CD4-positive, alpha-beta T cell treated with Interleukin-6 for 4 hours (primary cell): Measurements from ENCODE around the gene DISC1.
"Not testable (repeated sequence)": the region's sequence is repeated elsewhere in the genome, so short reads cannot be mapped to it uniquely, and the experiment has no call there.

ENCODE experiments used
- DNase-seq: peaks from one replicate; pipeline ENCODE4 v3.0.0-alpha.2; 2020; ENCODE audit warnings: mixed read lengths

Gene DISC1

GRCh38 chr1:231899713-231900435, 273.3 kb downstream of the DISC1 start:
- no peak for DNase-seq

GRCh38 chr1:231903586-231904081, 277.0 kb downstream of the DISC1 start:
- DNase-seq: no peak

GRCh38 chr1:231907310-231907709, 280.7 kb downstream of the DISC1 start:
- DNase-seq: not testable (repeated sequence)

GRCh38 chr1:231913493-231913892, 286.9 kb downstream of the DISC1 start:
- DNase-seq: no peak

GRCh38 chr1:231918239-231919015, 291.8 kb downstream of the DISC1 start:
- peak; percentile 58 for DNase-seq

- DNase-seq: no peak
Observed at GRCh38 chr1:231919239-231919885, 292.8 kb downstream of the DISC1 start.

- no peak for DNase-seq
Observed at GRCh38 chr1:231919886-231920285, 293.3 kb downstream of the DISC1 start.

- DNase-seq: no peak
Observed at GRCh38 chr1:231921646-231922345, 295.2 kb downstream of the DISC1 start.

GRCh38 chr1:231923491-231924041, 297.0 kb downstream of the DISC1 start:
- DNase-seq: no peak

- DNase-seq: no peak
Observed at GRCh38 chr1:231924180-231924579, 297.6 kb downstream of the DISC1 start.

- no peak for DNase-seq
Observed at GRCh38 chr1:231925864-231926263, 299.3 kb downstream of the DISC1 start.

GRCh38 chr1:231926340-231926739, 299.8 kb downstream of the DISC1 start:
- DNase-seq: no peak

GRCh38 chr1:231926933-231927332, 300.3 kb downstream of the DISC1 start:
- DNase-seq: no peak

GRCh38 chr1:231927431-231927830, 300.8 kb downstream of the DISC1 start:
- DNase-seq: no peak

GRCh38 chr1:231929311-231929710, 302.7 kb downstream of the DISC1 start:
- no peak for DNase-seq

GRCh38 chr1:231930257-231930947, 303.8 kb downstream of the DISC1 start:
- no peak for DNase-seq

GRCh38 chr1:231931146-231931545, 304.6 kb downstream of the DISC1 start:
- no peak for DNase-seq

- peak; percentile 51 for DNase-seq
Observed at GRCh38 chr1:231931846-231932454, 305.4 kb downstream of the DISC1 start.

- no peak for DNase-seq
Observed at GRCh38 chr1:231933711-231934626, 307.4 kb downstream of the DISC1 start.

GRCh38 chr1:231934797-231935196, 308.2 kb downstream of the DISC1 start:
- no peak for DNase-seq
